Measurements from ENCODE around the gene GJC2.
A peak's percentile ranks its signal among the peaks of the same experiment; 100 is the strongest.

- TF ChIP-seq TP53 (CRISPR knock-in tag; IDR thresholded peaks at IDR 0.05) (no peak), MAFK (IDR thresholded peaks at IDR 0.05; ENCODE audit: partially characterized antibody) (no peak), POLR2A (IDR thresholded peaks at IDR 0.05; ENCODE audit: low read length) (peak; percentile 62), ATOH8 (CRISPR knock-in tag; IDR thresholded peaks at IDR 0.05; ENCODE audit: low read depth) (no peak), CTCF (IDR thresholded peaks at IDR 0.05) (no peak), KDM1A (IDR thresholded peaks at IDR 0.05; ENCODE audit: low read depth) (no peak), ESRRA (IDR thresholded peaks at IDR 0.05; ENCODE audit: borderline replicate concordance, low read length) (no peak), RFX5 (IDR thresholded peaks at IDR 0.05) (no peak), CHD2 (IDR thresholded peaks at IDR 0.05; ENCODE audit: low read length, partially characterized antibody) (no peak)
Observed at GRCh38 chr1:228139406-228139930, 10.3 kb upstream of the GJC2 start.

Measured in A549 (cell line).